Measurements from ENCODE around the gene ATG10.

GRCh38 chr5:81969226-81969625, 2.6 kb upstream of the ATG10 start:
- TF ChIP-seq RAD21 (IDR thresholded peaks at IDR 0.05 in 1 of 2, conservative IDR thresholded peaks at IDR 0.05 in 1 of 2; ENCODE audit: low read depth in 2 of 2, low read length in 2 of 2) (no peak), MAX (IDR thresholded peaks at IDR 0.05) (no peak)

Measured in H1 (cell line).